Right atrium auricular region (tissue), 2 donors: ENCODE data around the gene WNK2. TPM values are rescaled to one million over a fixed set of nuclear protein-coding genes. Genes with fewer than 3 reads are reported as not detected.
A peak's percentile ranks its signal among the peaks of the same experiment; 100 is the strongest.

ENCODE experiments used
- DNase-seq: peaks from one replicate; pipeline ENCODE4 v3.0.0-alpha.2; 2019; ENCODE audit warnings: low spot score
- H3K27ac ChIP-seq, 2 donors: fragments of 200-600 bp; sonication (generic); 1 replicate in 1 of 2; 2 replicates in 1 of 2; pipeline ENCODE4 v1.5.1; 2016 to 2019
- H3K27me3 ChIP-seq, 2 donors: fragments of 200-600 bp; sonication (generic); one replicate each; pipeline versions ENCODE4 v1.5.1 to v1.6.0; 2017 to 2019
- H3K36me3 ChIP-seq: fragments of 200-600 bp; sonication (generic); one replicate; pipeline ENCODE4 v1.5.1; 2016
- H3K4me1 ChIP-seq, 2 donors: fragments of 200-600 bp; sonication (generic); one replicate each; pipeline versions ENCODE4 v1.5.1 to v1.6.0; 2017 to 2019
- H3K4me3 ChIP-seq, 2 donors: fragments of 200-600 bp; sonication (generic); 1 replicate in 1 of 2; 2 replicates in 1 of 2; pipeline ENCODE4 v1.5.1; 2017 to 2019; ENCODE audit warnings: mild to moderate bottlenecking in 1 of 2, moderate library complexity in 1 of 2
- H3K9me3 ChIP-seq, 2 donors: fragments of 200-600 bp; sonication (generic); one replicate each; pipeline ENCODE4 v1.5.1; 2019
- CTCF ChIP-seq, 2 donors: fragments of 200-600 bp; sonication (generic); IDR thresholded peaks; one replicate each; pipeline ENCODE4 v1.5.1; 2019; ENCODE audit warnings: antibody characterized with exemption in 2 of 2
- total RNA-seq, 2 donors: library from RNA; depleted of rRNA; stranded (reverse); fragments of >200 nt; gene quantifications; one replicate each; pipeline ENCODE4 v1.1.0, GENCODE V29; 2016

The WNK2 gene
- total RNA-seq, 2 donors from 2014 or later, result 61.4 to 132 TPM

DNA sequence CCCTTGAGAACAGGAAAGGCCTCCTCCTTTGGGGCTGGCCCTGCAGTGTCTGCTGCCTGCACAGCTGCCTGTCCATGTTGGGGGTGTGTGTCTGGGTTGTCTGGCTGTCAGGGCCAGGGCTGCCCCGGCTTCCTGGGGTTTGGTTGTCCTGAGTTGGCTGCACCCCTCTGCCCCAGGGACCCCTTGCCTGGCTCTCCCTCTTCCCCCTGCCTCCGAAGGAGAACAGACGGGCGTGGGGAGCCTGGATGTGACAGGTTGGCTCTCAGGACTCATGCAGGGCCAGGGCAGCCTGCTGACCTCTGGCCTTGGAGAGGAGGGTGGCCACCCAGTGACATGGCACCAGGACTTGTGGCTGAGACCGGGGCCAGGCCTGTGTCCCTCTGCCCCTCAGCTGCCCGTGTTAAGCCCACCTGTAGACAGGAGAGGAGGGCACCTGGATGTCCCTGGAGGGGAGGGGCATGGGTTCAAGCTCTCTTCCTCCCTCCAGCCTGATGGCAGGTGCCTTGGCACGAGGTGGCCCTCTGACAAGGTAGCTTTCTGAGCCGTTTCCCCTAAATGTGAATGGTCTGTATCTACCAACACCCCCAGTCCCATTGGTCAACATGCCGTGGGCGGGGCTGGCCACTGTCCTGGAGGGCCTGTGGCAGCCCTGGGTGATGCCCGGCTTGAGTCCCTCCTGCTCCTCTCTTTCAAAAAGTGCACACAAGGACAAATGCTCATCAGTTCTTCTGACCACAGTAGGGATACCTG lies 34.9 kb downstream of the WNK2 start:
- H3K9me3 ChIP-seq, result no peaks in the 10 kb centered on the region
- no peak for DNase-seq

DNA sequence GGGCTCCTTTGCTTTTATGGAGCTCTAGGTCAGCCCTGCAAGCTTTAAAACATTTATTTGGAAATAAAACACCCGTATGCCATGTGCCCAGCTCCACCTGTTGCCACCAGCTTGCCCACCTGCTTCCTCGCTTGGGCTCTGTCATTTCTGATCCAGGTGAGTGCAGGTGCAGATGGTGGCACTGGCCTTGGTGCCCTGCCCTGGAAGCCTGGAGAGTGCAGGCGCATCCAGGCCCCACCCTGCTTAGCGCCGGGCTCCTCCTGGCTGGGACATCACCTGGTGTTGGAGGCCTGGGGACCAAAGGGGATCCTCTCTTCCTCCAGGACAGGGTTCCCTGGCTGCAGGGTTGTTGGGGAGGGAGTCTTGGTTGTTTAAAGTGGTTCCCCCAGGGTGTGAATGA lies 35.8 kb downstream of the WNK2 start:
- Histone ChIP-seq H3K4me3 (no peak overlapping the region), H3K27ac (peak overlapping the region; percentile 75 to 82), H3K36me3 (no peaks in the 10 kb centered on the region), H3K27me3 (no peaks in the 10 kb centered on the region), H3K9me3 (no peaks in the 10 kb centered on the region), H3K4me1 (peaks cover 0 to 69% of the 10 kb centered on the region in 2 donors)
- DNase-seq, result no peak
- TF ChIP-seq CTCF (IDR thresholded peaks at IDR 0.05), result no peak

More for the DNA sequence above, 34.9 kb downstream of the WNK2 start:
- no peaks in the 10 kb centered on the region for H3K36me3 ChIP-seq
- H3K27me3 ChIP-seq, result no peaks in the 10 kb centered on the region
- peak overlapping the region; percentile 75 to 82 for H3K27ac ChIP-seq
- TF ChIP-seq CTCF (IDR thresholded peaks at IDR 0.05), result no peak
- H3K4me3 ChIP-seq, result no peak overlapping the region
- peaks cover 0 to 67% of the 10 kb centered on the region in 2 donors for H3K4me1 ChIP-seq

- Histone ChIP-seq H3K4me1 (peaks cover 0 to 73% of the 10 kb centered on the region in 2 donors), H3K9me3 (no peaks in the 10 kb centered on the region), H3K36me3 (no peaks in the 10 kb centered on the region), H3K27me3 (no peaks in the 10 kb centered on the region), H3K4me3 (no peak overlapping the region), H3K27ac (peak overlapping the region; percentile 41 to 82)
- no peak for DNase-seq
- TF ChIP-seq CTCF (IDR thresholded peaks at IDR 0.05), result no peak
These were observed 36.7 kb downstream of the WNK2 start for GRCh38 chr9:93220627-93221026.

GRCh38 chr9:93221044-93221443 lies 37.1 kb downstream of the WNK2 start:
- Histone ChIP-seq H3K27ac (peak overlapping the region; percentile 41 to 82), H3K27me3 (no peaks in the 10 kb centered on the region), H3K9me3 (no peaks in the 10 kb centered on the region), H3K4me1 (peaks cover 0 to 77% of the 10 kb centered on the region in 2 donors), H3K36me3 (no peaks in the 10 kb centered on the region), H3K4me3 (no peak overlapping the region)
- DNase-seq, result no peak
- TF ChIP-seq CTCF (IDR thresholded peaks at IDR 0.05), result no peak

- no peaks in the 10 kb centered on the region for H3K27me3 ChIP-seq
- H3K4me1 ChIP-seq, result peaks cover 0 to 74% of the 10 kb centered on the region in 2 donors
- H3K9me3 ChIP-seq, result no peaks in the 10 kb centered on the region
- peak overlapping the region; percentile 41 to 82 for H3K27ac ChIP-seq
- no peaks in the 10 kb centered on the region for H3K36me3 ChIP-seq
- H3K4me3 ChIP-seq, result no peak overlapping the region
- no peak for DNase-seq
- no peak for TF ChIP-seq CTCF (IDR thresholded peaks at IDR 0.05)
These were observed 38.9 kb downstream of the WNK2 start for GRCh38 chr9:93222890-93223259.
